Fibroblast of lung (primary cell): Measurements from ENCODE around the gene SPATA32.

Source experiments
- CTCF ChIP-seq, 2 donors: IDR thresholded peaks in 1 of 2; conservative IDR thresholded peaks in 1 of 2; 1 replicate in 1 of 2; 2 replicates in 1 of 2; pipeline ENCODE4 v1.5.1; 2011 to 2012; ENCODE audit warnings: low read length in 2 of 2, control low read depth in 1 of 2, inconsistent platforms in 1 of 2, low read depth in 1 of 2, mild to moderate bottlenecking in 1 of 2
- EZH2 ChIP-seq: IDR thresholded peaks from 2 replicates; pipeline ENCODE4 v1.5.1; 2012; ENCODE audit warnings: low read length, control low read depth, mild to moderate bottlenecking; ENCODE audit errors: missing control alignments

- no peak for TF ChIP-seq CTCF (conservative IDR thresholded peaks at IDR 0.05 in 1 of 2, IDR thresholded peaks at IDR 0.05 in 1 of 2; ENCODE audit: low read depth in 1 of 2, low read length in 2 of 2)
- TF ChIP-seq EZH2, result no peak
These were observed 38.8 kb downstream of the SPATA32 start for GRCh38 chr17:45222996-45223538.
